GM12864 (cell line): ENCODE results near the gene DYRK1A.

Experiments
- DNase-seq: peaks from one replicate; pipeline ENCODE4 v3.0.0-alpha.2; 2011; ENCODE audit warnings: low read depth
- H3K4me3 ChIP-seq: 2 replicates; pipeline ENCODE4 v1.5.1; 2011; ENCODE audit warnings: mild to moderate bottlenecking, low read depth, low read length, control low read depth
- TF ChIP-seq, protein P1 (sequence below): IDR thresholded peaks from 2 replicates; pipeline ENCODE4 v1.5.1; 2011; ENCODE audit warnings: low read depth, mild to moderate bottlenecking, moderate library complexity, low read length, control low read depth, inconsistent platforms; ENCODE audit errors: missing control alignments

DYRK1A gene

GRCh38 chr21:37337179-37337578 is 29.4 kb upstream of the DYRK1A start:
- H3K4me3 ChIP-seq = no peak overlapping the region
- no peak for DNase-seq
- TF ChIP-seq, protein P1, sequence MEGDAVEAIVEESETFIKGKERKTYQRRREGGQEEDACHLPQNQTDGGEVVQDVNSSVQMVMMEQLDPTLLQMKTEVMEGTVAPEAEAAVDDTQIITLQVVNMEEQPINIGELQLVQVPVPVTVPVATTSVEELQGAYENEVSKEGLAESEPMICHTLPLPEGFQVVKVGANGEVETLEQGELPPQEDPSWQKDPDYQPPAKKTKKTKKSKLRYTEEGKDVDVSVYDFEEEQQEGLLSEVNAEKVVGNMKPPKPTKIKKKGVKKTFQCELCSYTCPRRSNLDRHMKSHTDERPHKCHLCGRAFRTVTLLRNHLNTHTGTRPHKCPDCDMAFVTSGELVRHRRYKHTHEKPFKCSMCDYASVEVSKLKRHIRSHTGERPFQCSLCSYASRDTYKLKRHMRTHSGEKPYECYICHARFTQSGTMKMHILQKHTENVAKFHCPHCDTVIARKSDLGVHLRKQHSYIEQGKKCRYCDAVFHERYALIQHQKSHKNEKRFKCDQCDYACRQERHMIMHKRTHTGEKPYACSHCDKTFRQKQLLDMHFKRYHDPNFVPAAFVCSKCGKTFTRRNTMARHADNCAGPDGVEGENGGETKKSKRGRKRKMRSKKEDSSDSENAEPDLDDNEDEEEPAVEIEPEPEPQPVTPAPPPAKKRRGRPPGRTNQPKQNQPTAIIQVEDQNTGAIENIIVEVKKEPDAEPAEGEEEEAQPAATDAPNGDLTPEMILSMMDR = no peak

DNA sequence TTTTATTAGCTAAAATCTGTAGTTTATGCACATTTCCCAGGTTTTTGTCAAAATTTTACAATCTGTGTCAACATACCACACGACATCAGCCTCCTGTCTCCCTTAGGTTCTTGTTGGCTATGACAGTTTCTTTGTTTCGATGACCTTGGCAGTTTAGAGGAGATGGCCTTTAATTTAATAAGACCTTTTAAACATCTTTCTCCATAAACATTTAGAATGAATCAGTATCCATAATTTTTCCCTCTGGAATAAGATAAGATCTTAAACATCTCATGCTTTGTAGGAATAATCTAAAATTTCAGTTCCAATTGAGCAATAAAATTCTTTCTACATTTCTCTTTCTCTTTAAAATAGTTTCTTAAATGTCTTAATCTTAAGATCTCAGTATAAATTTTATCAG is 28.7 kb upstream of the DYRK1A start:
- TF ChIP-seq, protein P1 = no peak
- H3K4me3 ChIP-seq = no peak overlapping the region
- no peak for DNase-seq

- DNase-seq = no peak
- TF ChIP-seq, protein P1 = no peak
- H3K4me3 ChIP-seq = no peak overlapping the region
Observed at GRCh38 chr21:37338671-37339551, 27.7 kb upstream of the DYRK1A start.

DNA sequence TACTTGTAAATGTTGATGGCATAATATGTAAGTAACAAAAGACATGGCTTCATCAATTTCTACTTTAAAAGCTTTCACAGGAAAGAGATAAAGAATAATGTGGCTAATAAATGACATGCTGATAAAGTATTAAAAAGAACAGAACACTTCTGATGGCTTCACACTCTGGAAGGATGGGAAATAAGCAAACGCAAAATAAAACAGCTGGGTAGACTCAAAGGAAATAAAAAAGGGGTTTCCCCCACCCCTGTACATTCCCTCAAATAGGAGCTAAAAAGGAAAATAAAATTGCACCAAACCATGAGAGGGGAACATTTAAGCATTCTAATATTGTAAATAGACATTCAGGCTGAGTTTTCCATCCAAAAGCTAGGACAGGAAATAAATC is 27.0 kb upstream of the DYRK1A start:
- no peak overlapping the region for H3K4me3 ChIP-seq
- TF ChIP-seq, protein P1 = no peak
- DNase-seq = no peak

DNA sequence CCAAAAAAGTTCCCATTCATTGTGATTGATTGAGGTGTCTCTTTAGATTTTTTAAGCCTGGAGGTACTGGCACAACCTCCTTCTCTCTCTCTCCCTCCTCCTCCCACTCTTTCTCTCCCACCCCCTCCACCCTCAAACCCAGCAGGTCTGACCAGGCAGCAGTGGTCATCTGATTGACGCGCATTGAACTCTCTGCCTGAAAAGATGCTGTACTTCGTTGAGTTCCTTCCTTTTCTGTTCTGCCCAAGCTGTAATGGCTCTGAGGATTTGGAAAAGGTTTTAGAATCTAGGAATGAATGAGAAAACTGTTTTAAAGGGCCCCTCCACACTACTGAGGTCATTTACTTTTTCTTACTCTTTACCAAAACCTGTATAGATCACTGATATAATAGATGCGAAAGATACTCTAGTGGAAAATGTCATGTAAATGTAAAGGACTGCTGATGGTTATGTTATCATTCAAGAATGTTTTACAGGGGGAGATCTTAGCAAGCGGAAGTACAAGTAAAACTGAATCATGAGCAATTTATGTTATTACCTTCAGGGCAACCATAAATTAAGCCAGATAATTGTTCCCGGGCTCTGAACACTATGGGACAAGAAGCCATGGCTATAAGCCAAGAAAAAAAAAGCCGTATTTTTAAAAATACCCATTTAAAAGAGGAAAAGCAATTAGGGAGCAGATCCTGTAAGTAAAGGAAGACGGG is 25.2 kb upstream of the DYRK1A start:
- no peak for DNase-seq

GRCh38 chr21:37342046-37342632 is 24.4 kb upstream of the DYRK1A start:
- TF ChIP-seq, protein P1 = no peak
- no peak overlapping the region for H3K4me3 ChIP-seq
- DNase-seq = no peak

More for the DNA sequence above, 25.2 kb upstream of the DYRK1A start:
- H3K4me3 ChIP-seq = no peak overlapping the region
- TF ChIP-seq, protein P1 = no peak
